Glutamatergic neuron (in vitro differentiated cells): ENCODE results near the gene SARM1. TPM values are rescaled to one million over a fixed set of nuclear protein-coding genes. Genes with fewer than 3 reads are reported as not detected.
"Not testable (repeated sequence)": the region's sequence is repeated elsewhere in the genome, so short reads cannot be mapped to it uniquely, and the experiment has no call there.

Experiments
- DNase-seq: peaks from one replicate; pipeline ENCODE4 v3.0.0; 2022
- H3K27ac Mint-ChIP-seq: one replicate; pipeline ENCODE4 v1.8.0; 2020; ENCODE audit warnings: mild to moderate bottlenecking, mixed read lengths, inconsistent platforms; ENCODE audit not compliant: unreplicated experiment
- H3K27me3 Mint-ChIP-seq: one replicate; pipeline ENCODE4 v1.8.0; 2020; ENCODE audit warnings: mild to moderate bottlenecking, moderate library complexity, mixed read lengths, inconsistent platforms; ENCODE audit not compliant: unreplicated experiment
- H3K36me3 Mint-ChIP-seq: one replicate; pipeline ENCODE4 v1.8.0; 2020; ENCODE audit warnings: mild to moderate bottlenecking, mixed read lengths, inconsistent platforms; ENCODE audit not compliant: unreplicated experiment
- H3K4me1 Mint-ChIP-seq: one replicate; pipeline ENCODE4 v1.8.0; 2020; ENCODE audit warnings: mild to moderate bottlenecking, low read depth, mixed read lengths, inconsistent platforms; ENCODE audit not compliant: unreplicated experiment
- H3K4me3 Mint-ChIP-seq: one replicate; pipeline ENCODE4 v1.8.0; 2020; ENCODE audit warnings: mild to moderate bottlenecking, mixed read lengths, inconsistent platforms; ENCODE audit not compliant: unreplicated experiment
- H3K9me3 Mint-ChIP-seq: one replicate; pipeline ENCODE4 v1.8.0; 2020; ENCODE audit warnings: mild to moderate bottlenecking, moderate library complexity, mixed read lengths, inconsistent platforms; ENCODE audit not compliant: unreplicated experiment
- CTCF ChIP-seq: fragments of 200-600 bp; sonication (generic); IDR thresholded peaks from one replicate; pipeline ENCODE4 v1.5.0; 2021; ENCODE audit not compliant: partially characterized antibody, unreplicated experiment
- total RNA-seq: library from RNA; stranded (reverse); fragmentation: NEBNext Ultra II Directional; extraction: Animal tissue kit (Norgen Biotek cat#: 25700); gene quantifications from one replicate; pipeline ENCODE4 v1.2.1, GENCODE V29; 2021; ENCODE audit not compliant: unreplicated experiment

The SARM1 gene
- total RNA-seq, 1 donor from 2014 or later, result 100 TPM

GRCh38 chr17:28433721-28434120 is 62.2 kb downstream of the SARM1 start:
- Mint-ChIP-seq H3K9me3 (peaks cover 1% of the 10 kb centered on the region), H3K4me1 (no peaks in the 10 kb centered on the region), H3K27me3 (peaks cover 5% of the 10 kb centered on the region), H3K27ac (no peak overlapping the region), H3K36me3 (no peaks in the 10 kb centered on the region), H3K4me3 (no peak overlapping the region)
- no peak for TF ChIP-seq CTCF
- no peak for DNase-seq

GRCh38 chr17:28434326-28434725 is 62.8 kb downstream of the SARM1 start:
- not testable (repeated sequence) for H3K27me3 Mint-ChIP-seq, H3K27ac Mint-ChIP-seq

GRCh38 chr17:28443901-28444638 is 72.6 kb downstream of the SARM1 start:
- Mint-ChIP-seq H3K27ac (no peak overlapping the region), H3K4me1 (no peaks in the 10 kb centered on the region), H3K4me3 (no peak overlapping the region), H3K9me3 (peaks cover 4% of the 10 kb centered on the region), H3K36me3 (no peaks in the 10 kb centered on the region), H3K27me3 (peaks cover 3% of the 10 kb centered on the region)
- no peak for DNase-seq
- no peak for TF ChIP-seq CTCF

More at GRCh38 chr17:28434326-28434725, 62.8 kb downstream of the SARM1 start:
- not testable (repeated sequence) for H3K4me1 Mint-ChIP-seq, H3K9me3 Mint-ChIP-seq, H3K36me3 Mint-ChIP-seq, DNase-seq, H3K4me3 Mint-ChIP-seq

- Mint-ChIP-seq H3K4me3 (no peak overlapping the region), H3K27me3 (peaks cover 3% of the 10 kb centered on the region), H3K9me3 (peaks cover 8% of the 10 kb centered on the region), H3K27ac (no peak overlapping the region), H3K36me3 (no peaks in the 10 kb centered on the region), H3K4me1 (no peaks in the 10 kb centered on the region)
- no peak for DNase-seq
- TF ChIP-seq CTCF, result no peak
Measured at GRCh38 chr17:28446716-28447395, 75.4 kb downstream of the SARM1 start.

- H3K27ac Mint-ChIP-seq, result no peak overlapping the region
- no peaks in the 10 kb centered on the region for H3K36me3 Mint-ChIP-seq
- peaks cover 5% of the 10 kb centered on the region for H3K9me3 Mint-ChIP-seq
- no peaks in the 10 kb centered on the region for H3K4me1 Mint-ChIP-seq
- no peak for DNase-seq
- TF ChIP-seq CTCF, result no peak
- H3K4me3 Mint-ChIP-seq, result no peak overlapping the region
- H3K27me3 Mint-ChIP-seq, result peaks cover 3% of the 10 kb centered on the region
Measured at GRCh38 chr17:28447396-28447760, 75.9 kb downstream of the SARM1 start.
